IMR-90 (cell line): Measurements from ENCODE around the gene FANCD2. TPM values are rescaled to one million over a fixed set of nuclear protein-coding genes. Genes with fewer than 3 reads are reported as not detected.
A peak's percentile ranks its signal among the peaks of the same experiment; 100 is the strongest.

Experiments used
- ATAC-seq: fragments of 200-7000 bp; cut with Tn5 transposase; 2 replicates; pipeline ENCODE4 v1.9.1; 2020; ENCODE audit warnings: low read depth, mild to moderate bottlenecking, moderate library complexity
- BruUV-seq: library from RNA; stranded (reverse); fragments of 400-500 nt; replicated peaks from 2 replicates; lab custom pipeline; 2021; lab: Mats Ljungman, UMichigan
- CTCF ChIA-PET: fragments of 300-600 bp; formaldehyde crosslinking; extraction: SDS; loops from one replicate; lab custom pipeline; 2021; ENCODE audit warnings: antibody characterized with exemption; lab: Yijun Ruan, JAX
- POLR2A ChIA-PET: fragments of 300-600 bp; sonication (Branson Sonifier 250); formaldehyde crosslinking; loops from one replicate; lab custom pipeline; 2022; ENCODE audit warnings: antibody characterized with exemption; ENCODE audit not compliant: unreplicated experiment; lab: Charles Lee
- DNase-seq: peaks from one replicate; pipeline ENCODE4 v3.0.0; 2013
- H2AFZ ChIP-seq: replicated peaks from 2 replicates; pipeline ENCODE3; 2013; ENCODE audit warnings: low read length, mild to moderate bottlenecking; ENCODE audit not compliant: poor library complexity
- H2AK5ac ChIP-seq: 2 replicates; pipeline ENCODE4 v1.6.1; 2013; ENCODE audit warnings: low read depth, low read length, inconsistent platforms
- H2AK9ac ChIP-seq: replicated peaks from 2 replicates; pipeline ENCODE3; 2013; ENCODE audit warnings: mild to moderate bottlenecking, low read depth, low read length, moderate library complexity; ENCODE audit not compliant: poor library complexity
- H2BK120ac ChIP-seq: 2 replicates; pipeline ENCODE4 v1.6.1; 2013; ENCODE audit warnings: low read depth, low read length, inconsistent platforms
- H2BK15ac ChIP-seq: 3 replicates; pipeline ENCODE4 v1.6.1; 2013; ENCODE audit warnings: low read depth, low read length, inconsistent platforms
- H2BK20ac ChIP-seq: 2 replicates; pipeline ENCODE4 v1.6.1; 2013; ENCODE audit warnings: low read depth, mild to moderate bottlenecking, inconsistent platforms, low read length, moderate library complexity
- H2BK5ac ChIP-seq: 2 replicates; pipeline ENCODE4 v1.6.1; 2013; ENCODE audit warnings: mild to moderate bottlenecking, low read depth, low read length, inconsistent platforms; ENCODE audit not compliant: poor library complexity, severe bottlenecking
- H3K14ac ChIP-seq: replicated peaks from 2 replicates; pipeline ENCODE4 v1.6.1; 2013; ENCODE audit warnings: low read depth, low read length, inconsistent platforms
- H3K18ac ChIP-seq: 2 replicates; pipeline ENCODE4 v1.6.1; 2013; ENCODE audit warnings: low read depth, low read length, control low read depth
- H3K23ac ChIP-seq: 2 replicates; pipeline ENCODE4 v1.6.1; 2013; ENCODE audit warnings: low read depth, low read length, inconsistent platforms
- H3K27ac ChIP-seq: 2 replicates; pipeline ENCODE4 v1.5.1; 2013; ENCODE audit warnings: mild to moderate bottlenecking, control low read depth, low read length; ENCODE audit not compliant: insufficient read depth
- H3K27me3 ChIP-seq: 2 replicates; pipeline ENCODE4 v1.6.1; 2013; ENCODE audit warnings: low read length; ENCODE audit not compliant: control insufficient read depth, insufficient read depth
- H3K36me3 ChIP-seq: 2 replicates; pipeline ENCODE4 v1.6.1; 2013; ENCODE audit warnings: low read length, mixed read lengths; ENCODE audit not compliant: control insufficient read depth, insufficient read depth
- H3K4ac ChIP-seq: 2 replicates; pipeline ENCODE4 v1.6.1; 2013; ENCODE audit warnings: low read depth, low read length, inconsistent platforms
- H3K4me1 ChIP-seq: 2 replicates; pipeline ENCODE4 v1.6.1; 2013; ENCODE audit warnings: low read length, mixed read lengths; ENCODE audit not compliant: control insufficient read depth, insufficient read depth
- H3K4me2 ChIP-seq: 2 replicates; pipeline ENCODE4 v1.6.1; 2013; ENCODE audit warnings: low read depth, mild to moderate bottlenecking, control low read depth, low read length, moderate library complexity
- H3K4me3 ChIP-seq: 2 replicates; pipeline ENCODE4 v1.5.1; 2013; ENCODE audit warnings: low read depth, mild to moderate bottlenecking, control low read depth, low read length, moderate library complexity; ENCODE audit not compliant: insufficient read depth
- H3K56ac ChIP-seq: 2 replicates; pipeline ENCODE4 v1.6.1; 2013; ENCODE audit warnings: low read length, inconsistent platforms; ENCODE audit not compliant: insufficient read depth; ENCODE audit errors: extremely low read depth
- H3K79me1 ChIP-seq, 2 experiments: 2 replicates each; pipeline ENCODE4 v1.6.1; 2013; ENCODE audit warnings: low read length in 2 of 2, inconsistent platforms in 1 of 2, low read depth in 1 of 2
- H3K9ac ChIP-seq: 2 replicates; pipeline ENCODE4 v1.6.1; 2013; ENCODE audit warnings: low read depth, low read length, control low read depth
- H3K9me1 ChIP-seq: 2 replicates; pipeline ENCODE4 v1.6.1; 2013; ENCODE audit warnings: low read length, inconsistent platforms; ENCODE audit not compliant: insufficient read depth
- H3K9me3 ChIP-seq: 2 replicates; pipeline ENCODE4 v1.6.1; 2013; ENCODE audit warnings: low read length; ENCODE audit not compliant: control insufficient read depth, insufficient read depth
- H4K20me1 ChIP-seq: 2 replicates; pipeline ENCODE4 v1.6.1; 2013; ENCODE audit warnings: low read length, inconsistent platforms; ENCODE audit not compliant: insufficient read depth
- H4K5ac ChIP-seq: 2 replicates; pipeline ENCODE4 v1.6.1; 2013; ENCODE audit warnings: mild to moderate bottlenecking, low read depth, low read length, control low read depth
- H4K8ac ChIP-seq, 2 experiments: 2 replicates each; pipeline ENCODE4 v1.6.1; 2013; ENCODE audit warnings: low read depth in 2 of 2, low read length in 2 of 2, control low read depth in 1 of 2, inconsistent platforms in 1 of 2
- H4K91ac ChIP-seq: 2 replicates; pipeline ENCODE4 v1.6.1; 2013; ENCODE audit warnings: low read depth, low read length, inconsistent platforms; ENCODE audit not compliant: insufficient read depth
- CEBPB ChIP-seq: IDR thresholded peaks from 2 replicates; pipeline ENCODE4 v1.6.1; 2012; ENCODE audit warnings: low read depth, low read length, improper control_type of control experiment
- ELK1 ChIP-seq: fragments of 150-350 bp; IDR thresholded peaks from 2 replicates; pipeline ENCODE4 v1.6.1; 2016; ENCODE audit warnings: low read depth, mild to moderate bottlenecking, low read length, moderate library complexity, borderline replicate concordance
- POLR2A ChIP-seq: IDR thresholded peaks from 2 replicates; pipeline ENCODE4 v1.6.1; 2012; ENCODE audit warnings: mild to moderate bottlenecking, low read depth, low read length
- USF2 ChIP-seq: fragments of 150-350 bp; IDR thresholded peaks from 2 replicates; pipeline ENCODE4 v1.6.1; 2017; ENCODE audit warnings: mild to moderate bottlenecking, antibody characterized with exemption, low read length, low read depth
- WGBS, 2 experiments: methylation state at CpG; one replicate each; pipeline versions ENCODE4 v1.1.5 to v1.1.7; 2013; ENCODE audit warnings: missing lambda C conversion rate in 2 of 2; ENCODE audit not compliant: insufficient read length in 1 of 2; ENCODE audit errors: extremely low coverage in 2 of 2; 5-methylcytosine and 5-hydroxymethylcytosine counted together
- dilution Hi-C: fragments of 300-500 bp; cut with HindIII; formaldehyde crosslinking; loops from one replicate; pipeline ENCODE4 v1.14.3; 2018; ENCODE audit warnings: low sequenced_read_pairs; ENCODE audit not compliant: unreplicated experiment
- in situ Hi-C: fragments of 300-500 bp; cut with MboI; formaldehyde crosslinking; loops from 3 replicates; pipeline ENCODE4 v1.14.3; 2019; ENCODE audit warnings: low sequenced_read_pairs, inconsistent platforms, mixed read lengths
- intact Hi-C: fragments of 100-400 bp; cut with micrococcal nuclease; formaldehyde crosslinking; loops from 2 replicates; pipeline ENCODE4 v1.10.0; 2022
- polyA plus RNA-seq, 3 experiments: library from polyadenylated mRNA; depleted of rRNA; stranded (reverse); fragments of >200 nt; gene quantifications; 2 replicates each; pipeline ENCODE4 v1.2.3, GENCODE V29; 2012; ENCODE audit warnings: low replicate concordance in 1 of 3
- total RNA-seq: library from RNA; depleted of rRNA; stranded (reverse); fragments of >200 nt; gene quantifications from 2 replicates; pipeline ENCODE4 v1.2.3, GENCODE V29; 2012

The FANCD2 gene
- total and polyA plus RNA-seq, 2 of the 4 experiments (the other 2 are of a cell fraction), result 8.9 to 19.7 TPM

- no peak for TF ChIP-seq ELK1
- no peak for TF ChIP-seq CEBPB
Observed at GRCh38 chr3:10115326-10116137, 89.3 kb downstream of the FANCD2 start, which contains the start of gene BRK1 (continued).

- peak overlapping the region; percentile 39; the same call in 1 of the 2 replicates for H4K5ac ChIP-seq
- POLR2A ChIA-PET, result no interaction called here
Observed at GRCh38 chr3:10116138-10116460, 89.9 kb downstream of the FANCD2 start.

More at GRCh38 chr3:10116138-10116460, 89.9 kb downstream of the FANCD2 start:
- Histone ChIP-seq H3K23ac (peak overlapping the region; percentile 99), H3K4ac (peak overlapping the region; percentile 92), H3K27me3 (no peaks in the 10 kb centered on the region), H4K20me1 (peaks cover 39% of the 10 kb centered on the region), H3K14ac (peak overlapping the region; percentile 95), H2BK15ac (0 out of 3 replicates have a peak overlapping the region, but pooled peaks have one; percentile 22), H3K4me2 (peak overlapping the region; percentile 97), H3K27ac (peak overlapping the region; percentile 88), H2BK20ac (no peak overlapping the region), H3K36me3 (no peaks in the 10 kb centered on the region; the same call in 1 of the 2 replicates), H3K4me1 (peaks cover 2% of the 10 kb centered on the region; the same call in 1 of the 2 replicates), H3K9me1 (0 out of 2 replicates have a peak, but pooled peaks cover 7% of the 10 kb centered on the region), H3K9me3 (no peaks in the 10 kb centered on the region), H2AFZ (peak overlapping the region; percentile 96), H2BK5ac (peak overlapping the region; percentile 72), H2BK120ac (no peak overlapping the region), H3K56ac (peak overlapping the region; percentile 90), H2AK9ac (peak overlapping the region; percentile 94), H3K79me1 (peaks cover 15 to 33% of the 10 kb centered on the region in 2 experiments), H3K9ac (peak overlapping the region; percentile 94), H4K91ac (peak overlapping the region; percentile 76), H3K18ac (no peak overlapping the region), H2AK5ac (peak overlapping the region; percentile 97), H4K8ac (peak overlapping the region; percentile 91 to 95), H3K4me3 (peak overlapping the region; percentile 72)
- no peak for TF ChIP-seq USF2
- TF ChIP-seq POLR2A, result peak; percentile 36
- CTCF ChIA-PET, result no interaction called here
- in situ Hi-C loops, result no loop called here
- intact Hi-C loops, result loop anchor here (10.0 kb wide), 1 partner anchor 131 kb away; the partner anchor contains the start of gene EMC3
- ATAC-seq (peak; percentile 39), DNase-seq (peak; percentile 54)
- 0% methylated on average over 7 of the region's 10 CpGs; no CpG with 5 or more reads in 1 of the 2 experiments for WGBS, 2 experiments
- BruUV-seq, result no TSS peak
- dilution Hi-C loops, result no loop called here
